GM21423 (cell line): ENCODE results near the gene IL20.

Experiments used
- ATAC-seq: cut with Tn5 transposase; IDR thresholded peaks from one replicate; pipeline ENCODE4 v1.9.1; 2021; ENCODE audit warnings: mild to moderate bottlenecking, moderate library complexity; ENCODE audit not compliant: unreplicated experiment

IL20 gene

DNA sequence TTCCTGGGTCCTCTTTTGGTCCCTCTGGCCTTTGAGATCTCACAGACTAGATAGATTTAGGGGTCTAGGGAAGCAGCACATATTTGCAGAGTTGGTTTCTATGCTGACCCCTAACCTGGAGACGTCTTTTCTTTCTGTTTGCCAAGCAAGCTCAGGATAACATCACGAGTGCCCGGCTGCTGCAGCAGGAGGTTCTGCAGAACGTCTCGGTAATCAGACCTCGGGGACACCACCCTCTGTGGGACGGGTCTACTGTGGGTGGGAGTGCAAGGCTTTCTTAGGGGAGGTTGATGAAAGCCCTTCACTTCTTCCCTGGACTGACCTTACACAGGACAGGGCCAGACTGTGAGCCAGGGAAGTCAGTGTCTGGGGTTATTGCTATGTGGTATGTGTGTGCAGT is 34.7 kb downstream of the IL20 start:
- ATAC-seq: no peak

- ATAC-seq: no peak
Measured at GRCh38 chr1:206901944-206902343, 36.5 kb downstream of the IL20 start.

- ATAC-seq: no peak
Measured at GRCh38 chr1:206902702-206903101, 37.3 kb downstream of the IL20 start.

GRCh38 chr1:206903687-206904086 is 38.3 kb downstream of the IL20 start:
- ATAC-seq: no peak

DNA sequence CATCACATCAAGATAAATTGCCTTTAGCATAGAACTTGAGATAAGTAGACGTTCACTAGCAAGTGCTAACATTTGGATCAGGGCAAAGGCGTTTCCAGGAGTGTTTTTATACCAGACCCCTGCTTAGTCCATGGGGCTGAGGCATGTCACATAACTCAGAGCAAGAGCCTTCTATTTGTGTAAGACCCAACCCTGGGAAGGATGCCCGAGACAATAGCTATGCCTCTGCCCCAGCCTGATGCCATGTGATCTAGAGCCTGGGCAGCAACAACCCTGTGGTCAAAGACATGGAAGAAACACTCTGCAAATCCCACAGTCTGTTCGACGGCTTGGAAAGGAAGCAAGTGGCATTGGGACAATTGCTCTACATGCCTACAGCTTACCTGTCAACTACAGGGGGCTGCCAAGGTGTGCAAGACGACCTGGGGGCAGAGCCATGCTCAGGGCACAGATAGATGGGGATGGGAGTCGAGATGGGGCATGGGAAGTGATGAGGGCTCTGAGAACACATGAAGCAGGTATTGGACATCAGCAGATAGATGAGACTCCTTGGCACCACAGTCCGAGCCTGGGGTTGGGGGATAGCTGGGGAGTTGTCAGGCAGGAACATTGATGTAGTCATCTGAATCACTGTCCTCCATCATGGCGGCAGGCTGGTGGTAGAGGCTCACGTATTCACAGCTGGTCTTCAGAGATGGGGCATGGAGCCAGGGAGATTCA is 39.2 kb downstream of the IL20 start:
- ATAC-seq: no peak

GRCh38 chr1:206905295-206906164 is 40.1 kb downstream of the IL20 start:
- ATAC-seq: peak; percentile 74

DNA sequence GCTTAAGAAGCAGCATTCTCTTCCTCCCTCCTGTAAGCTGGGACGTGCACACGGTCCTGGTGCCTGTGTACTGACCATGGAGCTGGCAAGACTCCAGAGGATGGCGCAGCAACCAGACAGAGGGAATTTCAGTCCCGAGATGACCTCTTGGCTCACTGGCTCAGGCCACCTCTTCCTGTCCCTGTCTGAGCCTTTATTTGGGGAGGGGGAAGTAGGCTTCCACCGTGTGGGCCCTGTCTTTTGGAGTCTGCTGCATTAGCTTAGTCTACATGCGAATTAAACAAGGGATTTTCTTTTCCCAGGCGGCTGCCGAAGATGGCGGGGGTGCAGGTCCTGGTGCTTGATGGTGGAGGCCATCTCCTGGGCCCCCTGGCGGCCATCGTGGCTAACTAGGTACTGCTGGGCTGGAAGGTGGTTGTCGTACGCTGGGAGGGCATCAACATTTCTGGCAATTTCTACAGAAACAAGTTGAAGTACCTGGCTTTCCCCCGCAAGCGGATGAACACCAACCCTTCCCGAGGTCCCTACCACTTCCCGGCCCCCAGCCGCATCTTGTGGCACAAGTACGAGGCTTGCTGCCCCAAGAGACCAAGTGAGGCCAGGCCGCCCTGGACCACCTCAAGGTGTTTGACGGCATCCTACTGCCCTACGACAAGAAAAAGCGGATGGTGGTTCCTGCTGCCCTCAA is 42.0 kb downstream of the IL20 start:
- ATAC-seq: no peak

GRCh38 chr1:206908038-206908437 is 42.6 kb downstream of the IL20 start:
- ATAC-seq: no peak

- no peak for ATAC-seq
Measured at GRCh38 chr1:206909161-206909882, 43.9 kb downstream of the IL20 start.

GRCh38 chr1:206909883-206910318 is 44.5 kb downstream of the IL20 start:
- ATAC-seq: no peak

- ATAC-seq: no peak
Measured at GRCh38 chr1:206911064-206911663, 45.7 kb downstream of the IL20 start.

GRCh38 chr1:206912445-206913095 is 47.1 kb downstream of the IL20 start:
- ATAC-seq: no peak

DNA sequence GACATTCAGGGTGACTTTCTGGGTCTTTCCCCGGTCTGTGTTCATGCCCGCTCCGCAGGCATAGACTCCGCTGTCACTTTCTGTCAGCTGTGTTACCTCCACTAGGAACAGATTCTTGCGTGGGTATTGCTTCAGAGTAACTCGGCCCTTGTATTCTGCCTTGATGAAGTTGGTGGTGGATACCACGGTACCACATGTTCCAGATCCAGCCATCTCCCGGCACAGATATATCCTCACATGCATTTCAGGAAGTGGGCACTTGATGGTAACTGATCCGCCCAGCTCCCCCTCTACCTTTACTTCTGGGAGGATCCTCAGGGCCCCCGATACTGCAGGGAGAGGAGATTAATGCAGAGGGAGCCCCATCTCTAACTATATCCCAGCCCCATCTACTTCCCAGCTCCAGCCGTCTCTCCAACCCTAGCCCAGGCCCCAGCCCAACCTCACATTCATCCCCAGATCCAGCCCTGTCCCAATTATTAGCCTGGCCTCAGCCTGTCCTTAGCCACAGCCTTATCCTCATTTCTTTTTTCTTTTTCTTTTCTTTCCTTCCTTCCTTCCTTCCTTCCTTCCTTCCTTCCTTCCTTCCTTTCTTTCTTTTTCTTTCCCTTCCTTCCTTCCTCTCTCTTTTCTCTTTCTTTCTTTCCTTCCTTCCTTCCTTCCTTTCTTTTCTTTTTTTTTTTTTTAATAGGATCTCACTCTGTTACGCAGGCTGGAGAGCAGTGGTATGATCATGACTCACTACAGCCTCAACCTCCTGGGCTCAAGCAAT is 48.5 kb downstream of the IL20 start:
- ATAC-seq: no peak

DNA sequence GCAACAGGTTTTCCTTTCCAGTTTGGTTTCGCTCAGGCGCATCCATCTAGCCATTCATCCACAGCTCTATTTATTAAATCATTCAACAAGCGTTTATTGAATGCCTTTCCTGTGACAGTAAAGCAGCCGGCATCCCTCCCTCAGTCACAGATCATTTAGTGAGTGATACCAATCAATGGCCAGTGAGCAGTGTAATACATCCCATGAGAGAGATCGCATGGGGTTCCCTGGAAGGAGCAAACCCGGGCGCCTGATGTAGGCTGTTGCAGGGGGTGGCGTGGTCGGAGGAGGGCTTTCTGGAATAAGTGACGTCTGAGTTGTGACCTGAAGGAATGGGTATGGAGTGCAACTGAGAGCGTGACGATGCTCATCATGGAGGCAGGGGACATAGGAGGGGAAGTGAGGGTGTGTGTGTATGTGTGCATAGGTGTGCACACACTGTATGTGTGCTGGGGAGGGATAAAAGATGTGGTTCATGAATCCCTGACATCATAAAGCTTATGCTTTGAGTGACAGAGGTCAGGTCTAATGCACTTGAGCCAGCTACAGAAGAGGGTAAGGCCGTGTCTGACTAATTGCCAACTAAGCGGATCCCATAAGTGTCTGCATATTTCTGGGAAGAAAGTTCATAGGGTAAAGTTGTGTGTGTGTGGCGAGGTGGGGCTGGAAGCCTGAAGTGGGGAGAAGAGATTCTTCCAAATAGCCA is 49.8 kb downstream of the IL20 start:
- no peak for ATAC-seq

GRCh38 chr1:206916000-206916709 is 50.7 kb downstream of the IL20 start:
- no peak for ATAC-seq

GRCh38 chr1:206918076-206918475 is 52.7 kb downstream of the IL20 start:
- no peak for ATAC-seq
